SH-SY5Y (cell line): Measurements from ENCODE around the gene HMGXB4.

Source experiments
- GATA2 ChIP-seq: IDR thresholded peaks from 2 replicates; pipeline ENCODE4 v1.6.1; 2011; ENCODE audit warnings: mild to moderate bottlenecking, low read depth, low read length
- GATA3 ChIP-seq: IDR thresholded peaks from 2 replicates; pipeline ENCODE4 v1.6.1; 2011; ENCODE audit warnings: low read depth, mild to moderate bottlenecking, low read length, moderate library complexity

GRCh38 chr22:35316751-35317150 is 59.5 kb downstream of the HMGXB4 start:
- TF ChIP-seq GATA2 (no peak), GATA3 (no peak)
